Measurements from ENCODE around the gene RARG.

DNA sequence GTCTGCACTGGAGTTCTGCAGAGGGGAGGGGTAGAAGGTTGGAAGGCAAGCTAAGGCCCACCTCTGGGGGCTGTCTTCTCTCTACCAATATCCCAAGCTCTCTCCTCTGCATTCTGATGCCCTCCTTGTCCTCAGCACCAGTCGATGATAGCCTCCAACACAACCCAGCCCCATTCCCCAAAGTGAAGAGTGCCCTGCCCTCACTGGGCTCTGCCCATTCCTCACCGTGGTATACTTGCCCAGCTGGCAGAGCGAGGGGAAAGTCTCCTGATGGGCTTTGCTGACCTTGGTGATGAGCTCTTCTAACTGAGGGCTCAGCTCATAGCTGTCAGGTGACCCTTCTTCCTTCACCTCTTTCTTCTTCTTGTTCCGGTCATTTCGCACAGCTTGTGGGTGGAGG lies 17.8 kb downstream of the RARG start:
- TF ChIP-seq CREM (CRISPR knock-in tag; IDR thresholded peaks at IDR 0.05) (no peak), CTCF (IDR thresholded peaks at IDR 0.05) (no peak), SP1 (CRISPR knock-in tag; conservative IDR thresholded peaks at IDR 0.05) (no peak), MAX (CRISPR knock-in tag; IDR thresholded peaks at IDR 0.05) (no peak), OVOL2 (CRISPR knock-in tag; IDR thresholded peaks at IDR 0.05; ENCODE audit: borderline replicate concordance) (no peak), HMGXB4 (CRISPR knock-in tag; IDR thresholded peaks at IDR 0.05) (no peak), USF2 (CRISPR knock-in tag; IDR thresholded peaks at IDR 0.05) (no peak), FOXK1 (CRISPR knock-in tag; IDR thresholded peaks at IDR 0.05) (no peak), NR2C2 (CRISPR knock-in tag; IDR thresholded peaks at IDR 0.05) (no peak), NR1H2 (CRISPR knock-in tag; IDR thresholded peaks at IDR 0.05) (no peak), CREB1 (CRISPR knock-in tag; IDR thresholded peaks at IDR 0.05) (no peak)
- TF ChIP-seq, protein P1, sequence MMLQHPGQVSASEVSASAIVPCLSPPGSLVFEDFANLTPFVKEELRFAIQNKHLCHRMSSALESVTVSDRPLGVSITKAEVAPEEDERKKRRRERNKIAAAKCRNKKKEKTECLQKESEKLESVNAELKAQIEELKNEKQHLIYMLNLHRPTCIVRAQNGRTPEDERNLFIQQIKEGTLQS (CRISPR knock-in tag; conservative IDR thresholded peaks at IDR 0.05), result no peak
- TF ChIP-seq, protein P2, sequence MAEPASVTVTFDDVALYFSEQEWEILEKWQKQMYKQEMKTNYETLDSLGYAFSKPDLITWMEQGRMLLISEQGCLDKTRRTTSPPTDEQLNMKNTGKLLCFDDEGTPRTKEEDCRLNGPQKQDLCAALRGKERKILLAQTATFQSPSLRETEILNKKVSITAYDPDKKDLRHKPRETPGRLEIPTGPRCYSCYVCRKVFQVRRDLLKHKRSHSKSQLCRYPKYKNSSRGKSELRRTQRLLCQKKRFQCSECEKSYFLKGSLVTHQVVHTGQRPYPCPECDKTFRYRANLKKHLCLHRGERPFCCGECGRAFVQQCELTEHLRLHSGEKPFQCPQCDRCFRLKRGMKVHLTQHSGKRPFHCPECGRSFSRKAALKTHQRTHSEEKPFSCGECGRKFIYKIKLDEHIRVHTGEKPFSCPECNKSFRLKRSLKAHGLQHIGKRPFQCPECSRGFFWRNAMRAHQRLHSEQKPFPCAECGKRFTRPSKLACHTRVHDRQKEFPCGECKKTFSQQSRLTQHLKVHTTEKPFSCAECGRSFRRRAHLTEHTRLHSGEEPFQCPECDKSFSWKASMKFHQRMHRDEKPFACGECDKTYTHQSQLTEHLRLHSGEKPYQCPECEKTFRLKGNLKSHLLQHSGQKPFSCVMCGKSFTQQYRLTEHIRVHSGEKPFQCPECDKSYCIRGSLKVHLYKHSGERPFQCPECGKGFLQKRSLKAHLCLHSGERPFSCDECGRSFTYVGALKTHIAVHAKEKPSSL (CRISPR knock-in tag; conservative IDR thresholded peaks at IDR 0.05), result no peak
- TF ChIP-seq, protein P3, sequence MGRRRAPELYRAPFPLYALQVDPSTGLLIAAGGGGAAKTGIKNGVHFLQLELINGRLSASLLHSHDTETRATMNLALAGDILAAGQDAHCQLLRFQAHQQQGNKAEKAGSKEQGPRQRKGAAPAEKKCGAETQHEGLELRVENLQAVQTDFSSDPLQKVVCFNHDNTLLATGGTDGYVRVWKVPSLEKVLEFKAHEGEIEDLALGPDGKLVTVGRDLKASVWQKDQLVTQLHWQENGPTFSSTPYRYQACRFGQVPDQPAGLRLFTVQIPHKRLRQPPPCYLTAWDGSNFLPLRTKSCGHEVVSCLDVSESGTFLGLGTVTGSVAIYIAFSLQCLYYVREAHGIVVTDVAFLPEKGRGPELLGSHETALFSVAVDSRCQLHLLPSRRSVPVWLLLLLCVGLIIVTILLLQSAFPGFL (CRISPR knock-in tag; IDR thresholded peaks at IDR 0.05; ENCODE audit: borderline replicate concordance), result no peak
